CD4-positive, CD25-positive, alpha-beta regulatory T cell (primary cell): ENCODE results near the gene NPAS2. TPM values are rescaled to one million over a fixed set of nuclear protein-coding genes. Genes with fewer than 3 reads are reported as not detected.

Source experiments
- ATAC-seq, 2 donors: fragments of 150-1000 bp; cut with Tn5 transposase; one replicate each; pipeline ENCODE4 v1.10.0; 2021; ENCODE audit warnings: low read depth in 2 of 2, moderate number of reproducible peaks in 2 of 2, moderate library complexity in 1 of 2
- DNase-seq, 3 donors: peaks; one replicate each; pipeline versions ENCODE4 v3.0.0 to v3.0.0-alpha.2; 2012 to 2022; ENCODE audit warnings: mixed read lengths in 1 of 3
- H3K27ac ChIP-seq: one replicate; pipeline ENCODE4 v1.7.0; 2013; ENCODE audit warnings: mild to moderate bottlenecking, low read length; ENCODE audit not compliant: insufficient read depth, poor library complexity, severe bottlenecking
- H3K27me3 ChIP-seq: one replicate; pipeline ENCODE4 v1.7.0; 2013; ENCODE audit warnings: low read length; ENCODE audit not compliant: control insufficient read depth, insufficient read depth
- H3K36me3 ChIP-seq: one replicate; pipeline ENCODE4 v1.7.0; 2013; ENCODE audit warnings: mild to moderate bottlenecking, low read length, moderate library complexity; ENCODE audit not compliant: control insufficient read depth, insufficient read depth
- H3K4me1 ChIP-seq: 2 replicates; pipeline ENCODE4 v1.7.0; 2013; ENCODE audit warnings: mild to moderate bottlenecking, low read length; ENCODE audit not compliant: insufficient read depth, control insufficient read depth, poor library complexity, severe bottlenecking
- H3K4me3 ChIP-seq: one replicate; pipeline ENCODE4 v1.7.0; 2013; ENCODE audit warnings: low read depth, mild to moderate bottlenecking, low read length, moderate library complexity
- H3K9me3 ChIP-seq, 2 experiments: 1 replicate in 1 of 2; 2 replicates in 1 of 2; pipeline ENCODE4 v1.7.0; 2013; ENCODE audit warnings: low read length in 2 of 2, mild to moderate bottlenecking in 1 of 2, moderate library complexity in 1 of 2; ENCODE audit not compliant: control insufficient read depth in 2 of 2
- H3K27ac Mint-ChIP-seq, 3 donors: one replicate each; pipeline ENCODE4 v1.8.0; 2020 to 2022; ENCODE audit warnings: mild to moderate bottlenecking in 3 of 3, mixed read lengths in 3 of 3, moderate library complexity in 2 of 3
- H3K27me3 Mint-ChIP-seq: one replicate; pipeline ENCODE4 v1.8.0; 2022; ENCODE audit warnings: mild to moderate bottlenecking, mixed read lengths
- H3K36me3 Mint-ChIP-seq: one replicate; pipeline ENCODE4 v1.8.0; 2020; ENCODE audit warnings: mixed read lengths
- H3K4me1 Mint-ChIP-seq, 4 donors: one replicate each; pipeline ENCODE4 v1.8.0; 2020 to 2022; ENCODE audit warnings: mixed read lengths in 4 of 4, mild to moderate bottlenecking in 1 of 4
- H3K4me3 Mint-ChIP-seq, 4 donors: one replicate each; pipeline ENCODE4 v1.8.0; 2020 to 2022; ENCODE audit warnings: mild to moderate bottlenecking in 4 of 4, mixed read lengths in 4 of 4, moderate library complexity in 3 of 4
- H3K9me3 Mint-ChIP-seq, 7 donors: one replicate each; pipeline ENCODE4 v1.8.0; 2020 to 2022; ENCODE audit warnings: mixed read lengths in 7 of 7, mild to moderate bottlenecking in 3 of 7, moderate library complexity in 2 of 7
- polyA plus RNA-seq, 4 donors: library from polyadenylated mRNA; unstranded; fragments of 300-500 nt; fragmentation: Illumina TruSeq; gene quantifications; one replicate each; pipeline ENCODE4 v1.2.3, GENCODE V29; 2021
- total RNA-seq: library from RNA; stranded (reverse); gene quantifications from one replicate; pipeline ENCODE4 v1.2.3, GENCODE V29; 2022

NPAS2 gene
- total and polyA plus RNA-seq, 5 donors from 2014 or later: 0.22 to 0.72 (median 0.54) TPM; not detected in 1

DNA sequence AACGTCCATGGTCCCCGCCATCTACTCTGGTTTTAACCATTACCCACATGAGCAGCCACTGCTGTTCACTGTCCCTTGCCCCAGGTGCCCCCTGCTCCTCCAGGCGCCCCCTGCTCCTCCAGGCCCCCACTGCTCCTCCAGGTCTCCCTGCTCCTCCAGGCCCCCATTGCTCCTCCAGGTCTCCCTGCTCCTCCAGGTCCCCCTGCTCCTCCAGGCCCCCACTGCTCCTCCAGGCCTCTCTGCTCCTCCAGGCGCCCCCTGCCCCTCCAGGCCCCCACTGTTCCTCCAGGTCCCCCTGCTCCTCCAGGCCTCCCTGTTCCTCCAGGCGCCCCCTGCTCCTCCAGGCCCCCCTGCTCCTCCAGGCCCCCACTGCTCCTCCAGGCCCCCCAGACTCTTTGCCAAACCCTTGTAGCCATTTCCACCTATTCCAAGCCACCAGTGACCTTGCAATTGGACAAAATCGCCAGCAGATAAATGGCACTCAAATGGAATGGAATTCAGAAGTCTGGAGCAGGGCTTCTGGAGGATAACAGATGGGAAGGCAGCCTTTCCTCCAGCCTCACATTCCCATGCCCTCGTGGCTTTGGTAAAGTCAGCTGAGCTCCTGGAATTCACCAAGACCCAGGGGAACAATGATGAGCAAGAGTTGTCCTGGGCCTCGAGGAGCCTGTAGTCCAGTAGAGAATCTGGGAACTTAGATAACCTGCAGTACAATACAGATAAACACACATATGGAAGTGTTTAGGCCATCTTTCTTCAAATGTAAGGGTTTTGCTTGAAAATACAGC, 168.9 kb downstream of the NPAS2 start:
- Histone ChIP-seq H3K4me3 (no peak overlapping the region), H3K27ac (no peak overlapping the region), H3K27me3 (no peaks in the 10 kb centered on the region), H3K36me3 (no peaks in the 10 kb centered on the region), H3K4me1 (no peaks in the 10 kb centered on the region), H3K9me3 (no peaks in the 10 kb centered on the region)
- Mint-ChIP-seq H3K27ac (peak overlapping the region in 1 of 3 donors; percentile 23), H3K9me3 (no peaks in the 10 kb centered on the region), H3K4me3 (no peak overlapping the region), H3K36me3 (no peaks in the 10 kb centered on the region), H3K4me1 (peaks cover 0 to 6% (median 2%) of the 10 kb centered on the region in 4 donors), H3K27me3 (peaks cover 14% of the 10 kb centered on the region)
- ATAC-seq: no peak
- DNase-seq: no peak

DNA sequence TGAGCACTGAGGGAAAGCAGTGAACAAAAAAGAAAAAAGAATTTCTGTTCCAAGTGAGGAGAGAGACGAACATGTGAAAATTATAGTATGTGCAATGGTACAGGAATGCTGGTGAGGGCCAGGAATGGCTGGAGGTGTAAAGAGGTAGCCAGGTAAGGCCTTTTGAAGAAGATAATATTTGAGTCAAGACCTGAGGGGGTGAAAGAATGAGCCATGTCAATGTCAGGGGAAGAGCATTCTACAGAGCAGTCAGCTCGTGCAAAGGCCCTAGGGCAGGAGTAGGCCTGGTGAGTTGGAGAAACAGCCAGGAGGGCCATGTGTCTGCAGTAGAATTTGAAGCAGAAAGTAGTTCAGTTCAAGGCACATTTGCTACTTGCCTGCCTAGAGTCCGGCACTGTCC, 169.7 kb downstream of the NPAS2 start:
- Mint-ChIP-seq H3K4me3 (no peak overlapping the region), H3K9me3 (no peaks in the 10 kb centered on the region), H3K27ac (no peak overlapping the region), H3K36me3 (no peaks in the 10 kb centered on the region), H3K4me1 (peaks cover 0 to 6% (median 4%) of the 10 kb centered on the region in 4 donors), H3K27me3 (peaks cover 19% of the 10 kb centered on the region)
- Histone ChIP-seq H3K27me3 (no peaks in the 10 kb centered on the region), H3K27ac (no peak overlapping the region), H3K9me3 (no peaks in the 10 kb centered on the region), H3K4me1 (no peaks in the 10 kb centered on the region), H3K4me3 (no peak overlapping the region), H3K36me3 (no peaks in the 10 kb centered on the region)
- no peak for ATAC-seq
- DNase-seq: no peak

DNA sequence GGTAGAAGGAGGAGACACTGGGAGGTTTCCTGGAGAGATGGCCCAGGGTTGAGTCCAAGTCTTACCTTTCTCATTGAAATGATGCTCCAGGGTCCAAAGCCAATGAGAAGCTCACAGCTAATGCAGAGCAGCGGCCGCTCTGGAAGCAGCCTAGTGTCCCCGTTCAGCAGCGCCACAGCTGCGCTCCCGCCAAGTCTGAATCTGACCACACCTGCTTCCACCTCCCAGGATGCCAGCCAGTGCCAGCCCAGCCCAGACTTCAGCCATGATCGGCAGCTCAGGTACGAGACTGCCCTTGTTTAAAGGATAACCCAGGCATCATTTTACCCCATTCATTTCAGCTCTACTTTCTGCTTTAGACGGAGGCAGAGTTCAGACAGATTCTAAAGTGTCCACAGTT, 170.2 kb downstream of the NPAS2 start:
- Histone ChIP-seq H3K4me1 (no peaks in the 10 kb centered on the region), H3K36me3 (no peaks in the 10 kb centered on the region), H3K9me3 (no peaks in the 10 kb centered on the region), H3K4me3 (no peak overlapping the region), H3K27me3 (no peaks in the 10 kb centered on the region), H3K27ac (no peak overlapping the region)
- H3K27me3 Mint-ChIP-seq: peaks cover 20% of the 10 kb centered on the region
- H3K27ac Mint-ChIP-seq: no peak overlapping the region
- DNase-seq (no peak), ATAC-seq (no peak)
- peaks cover 0 to 5% (median 2%) of the 10 kb centered on the region in 4 donors for H3K4me1 Mint-ChIP-seq
- no peaks in the 10 kb centered on the region for H3K36me3 Mint-ChIP-seq
- no peak overlapping the region for H3K4me3 Mint-ChIP-seq
- no peaks in the 10 kb centered on the region for H3K9me3 Mint-ChIP-seq

DNA sequence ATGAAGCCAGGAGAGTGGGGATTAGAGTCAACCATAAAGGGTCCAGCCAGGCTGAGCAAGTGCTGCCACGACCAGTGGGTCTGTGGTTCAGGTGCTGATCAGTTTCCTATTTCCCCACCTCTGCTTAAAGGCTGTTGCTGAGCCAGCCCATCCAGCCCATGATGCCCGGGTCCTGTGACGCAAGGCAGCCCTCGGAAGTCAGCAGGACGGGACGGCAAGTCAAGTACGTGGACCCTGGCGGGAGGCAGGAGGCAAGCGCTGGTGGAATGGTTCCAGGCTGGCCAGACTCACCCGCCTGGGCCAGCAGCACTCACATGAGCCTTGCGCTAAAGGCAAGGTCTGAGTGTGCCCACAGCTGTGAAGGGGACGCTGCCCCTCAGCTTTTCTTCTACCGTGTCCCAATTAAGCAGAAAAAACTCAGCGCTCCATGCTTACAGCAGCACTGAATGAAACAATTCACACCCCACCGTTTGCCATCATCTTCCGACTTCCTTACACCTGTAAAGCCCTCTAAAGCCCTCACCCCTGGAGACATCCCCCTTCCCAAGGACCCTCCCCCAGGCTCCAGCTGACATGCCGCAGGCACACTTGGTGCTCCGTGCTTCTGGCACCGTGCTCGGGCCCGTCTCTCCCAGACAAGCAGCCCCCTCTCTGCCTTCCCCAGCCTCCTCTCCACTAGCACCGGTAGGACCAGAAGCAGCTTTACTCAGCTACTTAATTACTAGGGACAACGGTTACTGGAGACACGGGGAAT, 170.9 kb downstream of the NPAS2 start:
- H3K4me1 ChIP-seq: no peaks in the 10 kb centered on the region
- H3K4me3 Mint-ChIP-seq: peak overlapping the region in 1 of 4 donors; percentile 38
- peaks cover 0 to 5% (median 1%) of the 10 kb centered on the region in 4 donors for H3K4me1 Mint-ChIP-seq
- no peaks in the 10 kb centered on the region for H3K27me3 ChIP-seq
- peaks cover 20% of the 10 kb centered on the region for H3K27me3 Mint-ChIP-seq
- H3K36me3 ChIP-seq: no peaks in the 10 kb centered on the region
- H3K27ac Mint-ChIP-seq: no peak overlapping the region
- H3K4me3 ChIP-seq: no peak overlapping the region
- no peaks in the 10 kb centered on the region for H3K9me3 Mint-ChIP-seq
- ATAC-seq (no peak), DNase-seq (no peak)
- no peaks in the 10 kb centered on the region for H3K9me3 ChIP-seq
- no peak overlapping the region for H3K27ac ChIP-seq
- H3K36me3 Mint-ChIP-seq: no peaks in the 10 kb centered on the region

DNA sequence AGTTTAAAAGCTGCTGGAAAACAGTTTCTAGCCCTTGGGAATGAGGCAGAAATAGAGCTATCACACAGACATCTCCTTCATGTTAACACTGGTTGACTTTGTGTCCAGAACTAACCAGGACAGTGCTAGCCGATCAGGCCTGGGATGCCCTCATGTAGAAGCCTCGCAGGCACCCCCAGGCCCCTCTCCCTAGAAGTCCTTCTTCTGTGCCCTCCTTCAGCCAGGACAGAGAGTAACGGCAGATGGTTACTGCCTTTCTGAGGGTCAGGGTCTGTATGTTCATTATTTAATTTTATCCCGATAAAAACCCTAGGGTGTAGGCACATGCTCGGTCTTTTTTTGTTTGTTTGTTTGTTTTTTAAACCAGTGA, 171.4 kb downstream of the NPAS2 start:
- Mint-ChIP-seq H3K4me1 (peaks cover 0 to 5% (median 1%) of the 10 kb centered on the region in 4 donors), H3K9me3 (no peaks in the 10 kb centered on the region), H3K27ac (no peak overlapping the region), H3K27me3 (peaks cover 20% of the 10 kb centered on the region), H3K36me3 (no peaks in the 10 kb centered on the region), H3K4me3 (peak overlapping the region in 1 of 4 donors; percentile 38)
- ATAC-seq (no peak), DNase-seq (no peak)
- Histone ChIP-seq H3K36me3 (no peaks in the 10 kb centered on the region), H3K27me3 (no peaks in the 10 kb centered on the region), H3K4me1 (no peaks in the 10 kb centered on the region), H3K27ac (no peak overlapping the region), H3K9me3 (no peaks in the 10 kb centered on the region), H3K4me3 (no peak overlapping the region)

DNA sequence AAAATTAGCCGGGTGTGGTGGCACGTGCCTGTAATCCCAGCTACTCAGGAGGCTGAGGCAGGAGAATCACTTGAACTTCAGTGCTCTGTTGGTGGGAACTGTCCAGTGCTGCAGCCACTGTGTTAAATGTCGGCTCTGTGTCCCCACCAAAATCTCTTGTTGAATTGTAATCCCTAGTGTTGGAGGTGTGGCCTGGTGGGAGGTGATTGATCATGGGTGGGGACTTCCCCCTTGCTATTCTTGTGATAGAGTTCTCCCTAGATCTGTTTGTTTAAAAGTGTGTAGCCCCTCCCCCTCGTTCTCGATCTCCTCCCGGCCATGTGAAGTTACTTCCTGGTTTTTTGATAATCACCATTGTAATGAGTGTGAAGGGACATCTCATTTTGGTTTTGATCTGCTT, 172.3 kb downstream of the NPAS2 start:
- H3K36me3 ChIP-seq: no peaks in the 10 kb centered on the region
- peak in 1 of 3 donors; percentile 70 for DNase-seq
- H3K4me1 ChIP-seq: no peaks in the 10 kb centered on the region
- Mint-ChIP-seq H3K27ac (no peak overlapping the region), H3K9me3 (no peaks in the 10 kb centered on the region), H3K27me3 (peaks cover 27% of the 10 kb centered on the region), H3K36me3 (no peaks in the 10 kb centered on the region), H3K4me3 (peak overlapping the region in 1 of 4 donors; percentile 6), H3K4me1 (peaks cover 0 to 5% (median 1%) of the 10 kb centered on the region in 4 donors)
- no peak overlapping the region for H3K4me3 ChIP-seq
- peak in 1 of 2 donors; percentile 23 for ATAC-seq
- no peak overlapping the region for H3K27ac ChIP-seq
- H3K9me3 ChIP-seq: no peaks in the 10 kb centered on the region
- no peaks in the 10 kb centered on the region for H3K27me3 ChIP-seq

DNA sequence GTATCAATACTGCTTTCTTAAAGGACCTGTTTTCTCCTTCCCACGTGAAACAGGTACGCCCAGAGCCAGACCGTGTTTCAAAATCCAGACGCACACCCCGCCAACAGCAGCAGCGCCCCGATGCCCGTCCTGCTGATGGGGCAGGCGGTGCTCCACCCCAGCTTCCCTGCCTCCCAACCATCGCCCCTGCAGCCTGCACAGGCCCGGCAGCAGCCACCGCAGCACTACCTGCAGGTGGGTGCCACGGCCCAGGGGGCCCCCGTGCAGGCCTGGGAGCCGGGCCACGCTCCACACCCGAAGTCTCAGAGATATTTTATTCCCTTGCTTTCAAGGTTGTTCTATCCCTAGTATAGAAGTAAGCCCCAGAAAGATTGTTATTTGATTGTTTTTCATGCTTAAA, 173.4 kb downstream of the NPAS2 start:
- Mint-ChIP-seq H3K4me3 (no peak overlapping the region), H3K36me3 (no peaks in the 10 kb centered on the region), H3K27me3 (peaks cover 26% of the 10 kb centered on the region), H3K4me1 (peaks cover 0 to 5% (median 1%) of the 10 kb centered on the region in 4 donors), H3K27ac (no peak overlapping the region), H3K9me3 (no peaks in the 10 kb centered on the region)
- H3K4me3 ChIP-seq: no peak overlapping the region
- no peaks in the 10 kb centered on the region for H3K9me3 ChIP-seq
- H3K36me3 ChIP-seq: no peaks in the 10 kb centered on the region
- H3K27me3 ChIP-seq: no peaks in the 10 kb centered on the region
- DNase-seq (no peak), ATAC-seq (no peak)
- no peak overlapping the region for H3K27ac ChIP-seq
- H3K4me1 ChIP-seq: no peaks in the 10 kb centered on the region
